GM10266 (cell line): Measurements from ENCODE around the gene NTSR1.

Source experiments
- DNase-seq: peaks from one replicate; pipeline ENCODE4 v3.0.0; 2012; ENCODE audit errors: extremely low spot score
- CTCF ChIP-seq: IDR thresholded peaks from 2 replicates; pipeline ENCODE4 v1.5.1; 2012; ENCODE audit warnings: mild to moderate bottlenecking, low read depth; ENCODE audit not compliant: control insufficient read depth, insufficient read depth; ENCODE audit errors: missing control alignments

NTSR1 gene

GRCh38 chr20:62770916-62771315, 62.3 kb downstream of the NTSR1 start:
- TF ChIP-seq CTCF: no peak
- no peak for DNase-seq

DNA sequence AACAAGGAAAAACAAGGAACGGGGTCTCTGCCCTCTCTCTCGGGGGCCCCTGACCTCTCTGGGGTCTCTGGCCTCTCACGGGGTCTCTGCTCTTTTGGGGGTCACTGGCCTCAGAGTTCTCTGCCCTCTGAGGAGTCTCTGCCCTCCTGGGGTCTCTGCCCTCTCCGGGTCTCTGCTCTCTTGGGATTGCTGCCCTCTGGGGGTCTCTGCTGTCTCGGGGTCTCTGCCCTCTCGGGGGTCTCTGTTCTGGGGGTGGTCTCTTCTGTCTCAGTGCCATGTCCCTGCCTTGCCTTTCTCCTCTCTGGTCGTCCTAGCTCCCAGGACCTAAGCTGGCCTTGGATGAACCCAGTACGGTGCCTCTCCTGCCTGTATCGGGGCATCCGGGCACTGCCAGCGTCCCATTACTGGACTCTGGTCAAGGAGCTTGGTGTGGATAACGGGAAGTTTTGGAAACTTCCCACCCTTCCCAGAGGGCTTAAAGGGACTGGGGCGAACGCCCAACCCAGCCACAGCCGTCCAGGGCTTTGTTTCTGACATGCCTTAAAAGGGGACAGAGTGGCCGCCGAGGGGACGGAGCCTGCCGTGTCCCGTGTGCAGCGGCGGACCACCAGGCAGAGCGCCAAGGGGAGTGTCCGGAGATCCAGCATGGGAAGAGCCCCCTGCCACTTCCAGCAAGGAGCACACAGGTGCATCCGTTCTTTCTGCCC, 62.9 kb downstream of the NTSR1 start:
- no peak for TF ChIP-seq CTCF
- no peak for DNase-seq

DNA sequence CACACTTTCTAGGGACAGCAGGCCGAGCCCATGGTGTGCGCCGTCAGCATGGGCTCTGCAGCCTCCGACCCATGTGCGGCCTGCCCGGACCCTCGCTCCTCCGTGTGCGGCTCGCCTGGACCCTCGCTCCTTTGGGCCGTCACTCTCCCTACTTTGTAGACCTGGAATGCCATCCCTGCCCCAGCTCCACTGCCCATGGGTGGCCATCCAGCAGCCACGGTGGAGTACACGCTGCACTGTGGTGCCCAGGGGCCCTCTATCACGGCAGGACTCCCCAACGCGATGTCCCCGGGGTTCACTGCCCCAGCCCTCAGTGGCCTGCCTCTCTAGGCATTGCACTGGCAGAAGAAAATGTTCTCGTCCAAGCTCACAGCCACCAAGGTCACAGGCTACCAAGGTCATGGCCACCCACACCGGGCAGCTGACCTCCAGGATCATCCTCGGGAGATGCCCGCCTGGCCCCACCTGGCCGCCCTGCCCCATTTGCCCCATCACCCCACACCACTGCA, 63.5 kb downstream of the NTSR1 start:
- TF ChIP-seq CTCF: no peak
- DNase-seq: no peak

GRCh38 chr20:62772619-62772989, 64.0 kb downstream of the NTSR1 start:
- no peak for DNase-seq
- no peak for TF ChIP-seq CTCF

DNA sequence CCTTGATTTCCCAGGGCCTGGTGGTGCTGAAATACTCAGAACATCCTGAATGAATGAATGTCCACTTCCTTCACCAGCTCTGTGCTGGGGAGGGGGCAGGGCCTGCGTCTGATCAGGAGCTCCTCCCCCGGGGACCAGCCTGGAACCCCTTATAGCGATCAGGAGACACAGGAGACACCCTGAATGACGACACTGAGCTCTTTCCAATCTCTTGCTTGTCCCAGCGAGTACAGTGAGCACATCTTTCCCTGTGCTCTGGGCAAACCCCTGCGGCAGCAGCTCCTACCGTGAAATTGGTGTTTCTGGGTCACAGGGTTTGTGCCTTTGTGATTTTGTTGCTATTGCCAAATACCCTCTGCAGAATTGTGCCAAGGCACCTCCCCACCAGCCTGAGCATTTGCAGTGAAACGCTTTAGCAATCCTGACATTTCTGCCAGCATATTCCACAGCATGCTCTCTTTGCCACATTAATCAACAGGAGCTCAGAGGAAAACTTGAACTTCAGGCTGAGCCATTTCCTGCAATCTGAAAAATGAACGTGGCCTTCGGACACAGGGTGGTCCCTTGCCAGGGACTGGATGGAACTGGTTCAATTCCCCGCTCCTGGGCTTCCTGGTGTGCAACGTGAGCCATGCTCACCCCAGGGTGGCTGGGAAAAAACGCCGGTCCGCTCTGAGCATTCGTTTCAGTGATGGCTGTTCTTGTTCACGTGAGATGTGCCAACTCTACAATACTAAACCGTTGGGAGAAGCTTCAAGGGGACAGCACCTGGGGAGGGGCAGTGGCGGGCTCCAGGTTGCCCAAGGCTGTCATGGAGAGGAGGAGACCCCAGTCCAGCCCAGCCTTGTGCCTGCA, 64.6 kb downstream of the NTSR1 start:
- DNase-seq: no peak

DNA sequence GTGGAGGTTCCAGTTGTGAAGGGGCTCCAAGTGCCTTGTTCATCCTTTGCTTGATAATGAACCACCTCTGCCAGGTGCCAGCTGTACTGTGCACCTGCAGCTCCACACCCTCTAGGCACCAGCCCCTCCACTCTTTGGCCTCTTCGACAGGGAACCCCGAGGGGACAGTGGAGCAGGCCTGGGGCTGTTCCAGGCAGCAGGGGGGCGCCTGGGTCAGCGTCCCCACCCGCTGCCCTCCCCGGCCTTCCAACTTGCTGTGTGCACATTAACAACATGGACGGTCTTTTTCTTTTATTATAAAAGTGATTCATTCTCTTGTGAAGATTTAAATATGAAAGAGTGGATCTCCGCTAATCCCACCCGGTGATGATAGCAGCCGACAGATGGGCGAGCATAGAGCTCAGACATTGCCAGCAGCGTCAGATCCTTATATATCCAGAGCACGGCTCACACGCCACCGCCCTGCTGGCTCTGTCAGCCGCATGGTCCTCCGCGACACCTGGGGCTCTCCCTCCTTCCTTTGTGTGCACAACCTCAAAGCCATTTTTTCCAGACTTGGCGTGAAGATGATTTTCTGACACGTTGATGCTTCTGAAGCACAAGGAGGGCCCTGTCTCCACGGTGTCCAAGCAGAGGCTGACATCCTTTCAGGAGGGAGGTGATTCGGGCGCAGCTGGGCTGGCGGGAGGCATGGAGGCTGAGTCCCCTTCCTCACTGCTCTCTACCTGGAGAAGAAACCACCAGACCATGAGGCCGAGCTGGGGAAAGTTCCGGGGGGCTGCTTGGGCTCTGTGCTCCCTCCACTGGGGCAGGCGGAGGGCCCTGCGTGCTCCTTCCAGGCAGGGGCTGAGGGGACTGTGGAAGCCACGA, 65.4 kb downstream of the NTSR1 start:
- no peak for DNase-seq
- TF ChIP-seq CTCF: no peak

More for the DNA sequence above, 64.6 kb downstream of the NTSR1 start:
- no peak for TF ChIP-seq CTCF
